ENCODE measurements around the gene SLC7A6OS.

SLC7A6OS gene

GRCh38 chr16:68310774-68311511, at the start of gene SLC7A6OS, which contains the start of gene PRMT7:
Gene SLC7A6OS (minus strand): TSS chr16:68310946. CDS start chr16:68310926, 20 bp downstream.
Gene PRMT7 (plus strand): TSS chr16:68311019. CDS start chr16:68315980, 4,961 bp downstream.
- no peak for TF ChIP-seq CTCF (conservative IDR thresholded peaks at IDR 0.05; ENCODE audit: low read depth, low read length)
- peak within 1 kb of the TSS; percentile 69; the same call in 1 of the 2 replicates for H2AFZ ChIP-seq (ENCODE audit: low read depth)
- H3K79me2 ChIP-seq (ENCODE audit: insufficient read depth, low read depth) = peaks cover 81% of the 10 kb centered on the region
- no peaks in the 10 kb centered on the region for H3K27me3 ChIP-seq (ENCODE audit: insufficient read depth, low read depth)
- H3K4me1 ChIP-seq (ENCODE audit: low read depth, poor library complexity, severe bottlenecking) = peaks cover 50% of the 10 kb centered on the region
- no peak within 1 kb of the TSS for H3K4me3 ChIP-seq (IDR thresholded peaks at IDR 0.05; ENCODE audit: insufficient read depth, low read depth, low read length)
- H4K20me1 ChIP-seq (ENCODE audit: insufficient read depth) = no peaks in the 10 kb centered on the region
- H3K4me2 ChIP-seq = peak within 1 kb of the TSS; percentile 99
- H3K27ac ChIP-seq = peak within 1 kb of the TSS; percentile 65
- H3K9ac ChIP-seq = peak within 1 kb of the TSS; percentile 64
- H3K36me3 ChIP-seq (ENCODE audit: insufficient read depth) = peaks cover 9% of the 10 kb centered on the region; the same call in 1 of the 2 replicates

GRCh38 chr16:68359398-68360191, 48.8 kb upstream of the SLC7A6OS start:
- Histone ChIP-seq H3K4me2 (no peak overlapping the region), H3K27me3 (ENCODE audit: insufficient read depth, low read depth) (no peaks in the 10 kb centered on the region), H3K4me3 (IDR thresholded peaks at IDR 0.05; ENCODE audit: insufficient read depth, low read depth, low read length) (no peak overlapping the region), H3K4me1 (ENCODE audit: low read depth, poor library complexity, severe bottlenecking) (peaks cover 33% of the 10 kb centered on the region), H3K79me2 (ENCODE audit: insufficient read depth, low read depth) (no peaks in the 10 kb centered on the region), H3K9ac (no peak overlapping the region), H3K27ac (no peak overlapping the region), H2AFZ (ENCODE audit: low read depth) (no peak overlapping the region), H4K20me1 (ENCODE audit: insufficient read depth) (no peaks in the 10 kb centered on the region), H3K36me3 (ENCODE audit: insufficient read depth) (no peaks in the 10 kb centered on the region)
- TF ChIP-seq CTCF (conservative IDR thresholded peaks at IDR 0.05; ENCODE audit: low read depth, low read length) = no peak

GRCh38 chr16:68358951-68359350, 48.2 kb upstream of the SLC7A6OS start:
- H3K4me1 ChIP-seq (ENCODE audit: low read depth, poor library complexity, severe bottlenecking) = peaks cover 33% of the 10 kb centered on the region
- no peaks in the 10 kb centered on the region for H3K79me2 ChIP-seq (ENCODE audit: insufficient read depth, low read depth)
- H3K4me3 ChIP-seq (IDR thresholded peaks at IDR 0.05; ENCODE audit: insufficient read depth, low read depth, low read length) = no peak overlapping the region
- H3K9ac ChIP-seq = no peak overlapping the region
- no peaks in the 10 kb centered on the region for H3K36me3 ChIP-seq (ENCODE audit: insufficient read depth)
- TF ChIP-seq CTCF (conservative IDR thresholded peaks at IDR 0.05; ENCODE audit: low read depth, low read length) = no peak
- no peak overlapping the region for H3K4me2 ChIP-seq
- H3K27ac ChIP-seq = no peak overlapping the region
- H2AFZ ChIP-seq (ENCODE audit: low read depth) = no peak overlapping the region
- no peaks in the 10 kb centered on the region for H4K20me1 ChIP-seq (ENCODE audit: insufficient read depth)
- H3K27me3 ChIP-seq (ENCODE audit: insufficient read depth, low read depth) = no peaks in the 10 kb centered on the region

- peak overlapping the region; percentile 94; the same call in 1 of the 2 replicates for H3K4me2 ChIP-seq
- no peaks in the 10 kb centered on the region for H3K79me2 ChIP-seq (ENCODE audit: insufficient read depth, low read depth)
- H4K20me1 ChIP-seq (ENCODE audit: insufficient read depth) = no peaks in the 10 kb centered on the region
- H3K36me3 ChIP-seq (ENCODE audit: insufficient read depth) = no peaks in the 10 kb centered on the region
- no peak overlapping the region for H3K4me3 ChIP-seq (IDR thresholded peaks at IDR 0.05; ENCODE audit: insufficient read depth, low read depth, low read length)
- no peak for TF ChIP-seq CTCF (conservative IDR thresholded peaks at IDR 0.05; ENCODE audit: low read depth, low read length)
- H2AFZ ChIP-seq (ENCODE audit: low read depth) = no peak overlapping the region
- H3K27me3 ChIP-seq (ENCODE audit: insufficient read depth, low read depth) = no peaks in the 10 kb centered on the region
- no peak overlapping the region for H3K27ac ChIP-seq
- H3K9ac ChIP-seq = no peak overlapping the region
- peaks cover 33% of the 10 kb centered on the region for H3K4me1 ChIP-seq (ENCODE audit: low read depth, poor library complexity, severe bottlenecking)
These were observed 47.2 kb upstream of the SLC7A6OS start for GRCh38 chr16:68357923-68358322.

All from KMS-11 (cell line).